ENCODE data around the gene LRRFIP1.

DNA sequence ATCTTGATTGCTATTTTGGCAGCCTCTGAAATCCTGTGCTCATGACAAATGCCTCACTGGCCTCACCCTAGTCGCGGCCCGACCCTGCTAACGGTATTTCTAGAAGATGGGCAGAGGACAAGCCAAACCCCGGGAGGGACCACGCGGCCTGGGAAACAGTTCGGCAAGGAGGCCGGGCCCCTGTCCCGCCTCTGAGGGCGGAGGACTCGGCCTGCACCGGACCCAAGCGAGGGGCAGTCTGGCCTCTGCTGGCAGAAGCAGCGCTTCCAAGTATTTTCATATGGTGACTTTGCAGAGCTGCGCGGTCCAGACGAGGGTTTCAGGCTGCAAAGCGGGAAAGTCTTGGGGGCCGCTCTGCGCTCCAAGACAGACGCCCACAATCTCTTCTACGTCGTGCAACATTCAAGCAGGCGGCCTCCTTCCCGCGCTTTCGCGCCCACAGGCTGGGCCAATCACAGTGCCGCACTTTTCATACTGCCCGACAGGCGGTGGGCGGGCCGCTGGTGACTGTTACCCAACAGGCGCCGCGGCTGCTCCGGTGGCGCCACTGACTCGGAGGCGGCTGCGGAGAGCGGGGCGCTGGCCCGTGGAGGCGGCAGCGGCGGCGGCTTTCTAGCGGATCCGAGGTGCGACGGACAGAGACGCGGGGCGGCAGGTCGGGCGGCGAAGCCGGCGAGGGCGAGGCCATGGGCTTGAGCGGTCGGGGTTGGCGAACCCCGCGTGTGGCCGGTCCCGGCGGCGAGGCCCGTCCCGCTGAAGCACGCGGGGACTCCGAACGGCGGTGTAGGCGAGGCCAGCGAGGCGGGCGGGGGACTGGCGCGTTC lies 171.1 kb downstream of the LRRFIP1 start, which contains the start of gene RBM44:
- TF ChIP-seq, protein P1, sequence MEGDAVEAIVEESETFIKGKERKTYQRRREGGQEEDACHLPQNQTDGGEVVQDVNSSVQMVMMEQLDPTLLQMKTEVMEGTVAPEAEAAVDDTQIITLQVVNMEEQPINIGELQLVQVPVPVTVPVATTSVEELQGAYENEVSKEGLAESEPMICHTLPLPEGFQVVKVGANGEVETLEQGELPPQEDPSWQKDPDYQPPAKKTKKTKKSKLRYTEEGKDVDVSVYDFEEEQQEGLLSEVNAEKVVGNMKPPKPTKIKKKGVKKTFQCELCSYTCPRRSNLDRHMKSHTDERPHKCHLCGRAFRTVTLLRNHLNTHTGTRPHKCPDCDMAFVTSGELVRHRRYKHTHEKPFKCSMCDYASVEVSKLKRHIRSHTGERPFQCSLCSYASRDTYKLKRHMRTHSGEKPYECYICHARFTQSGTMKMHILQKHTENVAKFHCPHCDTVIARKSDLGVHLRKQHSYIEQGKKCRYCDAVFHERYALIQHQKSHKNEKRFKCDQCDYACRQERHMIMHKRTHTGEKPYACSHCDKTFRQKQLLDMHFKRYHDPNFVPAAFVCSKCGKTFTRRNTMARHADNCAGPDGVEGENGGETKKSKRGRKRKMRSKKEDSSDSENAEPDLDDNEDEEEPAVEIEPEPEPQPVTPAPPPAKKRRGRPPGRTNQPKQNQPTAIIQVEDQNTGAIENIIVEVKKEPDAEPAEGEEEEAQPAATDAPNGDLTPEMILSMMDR (IDR thresholded peaks at IDR 0.05) = no peak
- TF ChIP-seq POLR2AphosphoS5 (IDR thresholded peaks at IDR 0.05) (no peak), POLR2A (IDR thresholded peaks at IDR 0.05) (no peak), EP300 (IDR thresholded peaks at IDR 0.05; ENCODE audit: low read depth) (no peak)
